Activated naive CD8-positive, alpha-beta T cell (primary cell): ENCODE measurements around the gene SCAI.
"Not testable (repeated sequence)": the region's sequence is repeated elsewhere in the genome, so short reads cannot be mapped to it uniquely, and the experiment has no call there.

ENCODE experiments used
- H3K27ac Mint-ChIP-seq: one replicate; pipeline ENCODE4 v1.8.0; 2021; ENCODE audit warnings: mixed read lengths
- H3K27me3 Mint-ChIP-seq: one replicate; pipeline ENCODE4 v1.8.0; 2021; ENCODE audit warnings: mixed read lengths
- H3K36me3 Mint-ChIP-seq: one replicate; pipeline ENCODE4 v1.8.0; 2021; ENCODE audit warnings: mixed read lengths
- H3K4me1 Mint-ChIP-seq: one replicate; pipeline ENCODE4 v1.8.0; 2021; ENCODE audit warnings: low read depth, mixed read lengths
- H3K4me3 Mint-ChIP-seq: one replicate; pipeline ENCODE4 v1.8.0; 2021; ENCODE audit warnings: mild to moderate bottlenecking, mixed read lengths
- H3K9me3 Mint-ChIP-seq: one replicate; pipeline ENCODE4 v1.8.0; 2021; ENCODE audit warnings: low read depth, mixed read lengths

The SCAI gene

GRCh38 chr9:124940894-124941678, 202.2 kb downstream of the SCAI start, which contains the start of gene GOLGA1:
Gene GOLGA1 (minus strand): TSS chr9:124941083. CDS start chr9:124938711, 2,372 bp downstream.
- H3K4me1 Mint-ChIP-seq, result peaks cover 26% of the 10 kb centered on the region
- peak within 1 kb of the TSS; percentile 97 for H3K27ac Mint-ChIP-seq
- H3K27me3 Mint-ChIP-seq, result no peaks in the 10 kb centered on the region

DNA sequence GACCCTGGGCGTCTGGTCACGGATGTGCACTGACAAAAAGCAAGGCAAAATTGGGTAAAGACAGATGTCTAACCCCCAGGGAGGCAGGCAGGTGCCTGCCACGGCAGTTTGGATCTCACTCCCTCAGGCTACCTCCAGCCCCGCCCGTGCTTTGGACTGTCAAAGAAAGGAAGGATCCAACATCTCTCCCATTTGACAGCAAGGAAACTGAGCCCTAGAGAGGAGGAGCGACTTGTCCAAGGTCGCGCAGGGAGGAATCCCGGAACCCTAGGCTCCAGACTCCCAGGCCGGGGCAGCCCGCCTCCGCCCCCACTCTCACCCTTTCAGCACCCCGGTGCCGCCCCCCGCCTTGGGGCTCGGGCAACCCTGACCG, 202.8 kb downstream of the SCAI start:
- Mint-ChIP-seq H3K27ac (peak overlapping the region; percentile 75), H3K4me1 (peaks cover 26% of the 10 kb centered on the region), H3K27me3 (no peaks in the 10 kb centered on the region), H3K9me3 (no peaks in the 10 kb centered on the region), H3K4me3 (peak overlapping the region; percentile 95), H3K36me3 (peaks cover 10% of the 10 kb centered on the region)

More at GRCh38 chr9:124940894-124941678, 202.2 kb downstream of the SCAI start, which contains the start of gene GOLGA1:
- no peaks in the 10 kb centered on the region for H3K9me3 Mint-ChIP-seq
- H3K36me3 Mint-ChIP-seq, result peaks cover 9% of the 10 kb centered on the region
- peak within 1 kb of the TSS; percentile 95 for H3K4me3 Mint-ChIP-seq

DNA sequence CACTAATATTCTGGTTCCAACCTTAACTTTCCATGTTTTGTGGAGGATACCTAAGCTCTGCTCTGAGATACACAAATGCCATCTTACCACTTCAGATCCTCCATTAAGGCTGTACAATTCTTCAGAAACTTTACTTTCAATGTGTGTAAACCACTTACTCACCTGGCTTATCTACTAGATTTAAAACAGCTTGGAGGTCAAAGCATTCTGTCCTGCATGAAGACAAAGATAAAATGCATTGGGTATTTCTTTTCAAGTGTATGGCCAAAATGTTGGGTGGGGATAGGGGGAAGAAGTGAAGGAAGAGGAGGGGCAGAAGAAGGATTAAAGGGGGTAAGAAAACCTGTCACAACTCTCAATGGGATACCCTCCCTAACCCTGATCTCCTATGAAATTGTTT, 203.4 kb downstream of the SCAI start:
- Mint-ChIP-seq H3K27me3 (no peaks in the 10 kb centered on the region), H3K4me3 (peak overlapping the region; percentile 95), H3K9me3 (no peaks in the 10 kb centered on the region), H3K27ac (peak overlapping the region; percentile 75), H3K36me3 (peaks cover 10% of the 10 kb centered on the region), H3K4me1 (peaks cover 26% of the 10 kb centered on the region)

- Mint-ChIP-seq H3K36me3 (peaks cover 18% of the 10 kb centered on the region), H3K27ac (no peak overlapping the region), H3K4me3 (no peak overlapping the region), H3K27me3 (no peaks in the 10 kb centered on the region), H3K9me3 (no peaks in the 10 kb centered on the region), H3K4me1 (peaks cover 14% of the 10 kb centered on the region)
These were observed 209.0 kb downstream of the SCAI start for GRCh38 chr9:124934290-124934689.

DNA sequence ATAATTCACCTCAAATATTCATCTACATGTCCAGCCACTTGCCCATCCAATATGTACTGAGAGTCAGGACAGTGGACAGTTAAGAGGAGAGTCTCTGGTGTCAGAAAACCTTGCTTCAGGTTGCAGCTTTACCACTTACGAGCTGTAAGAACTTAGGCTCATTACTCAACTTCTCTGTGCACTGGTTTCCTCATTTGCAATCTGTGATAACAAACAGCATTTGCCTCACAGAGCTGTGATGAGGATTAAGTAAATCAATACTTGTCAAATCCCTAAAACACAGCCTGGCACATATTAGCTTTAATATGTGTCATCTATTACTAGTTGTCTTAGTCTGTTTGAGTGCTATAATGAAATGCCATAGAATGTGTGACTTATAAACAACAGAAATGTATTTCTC, 211.0 kb downstream of the SCAI start:
- Mint-ChIP-seq H3K27ac (no peak overlapping the region), H3K9me3 (no peaks in the 10 kb centered on the region), H3K4me3 (no peak overlapping the region), H3K4me1 (peaks cover 3% of the 10 kb centered on the region), H3K36me3 (peaks cover 20% of the 10 kb centered on the region), H3K27me3 (no peaks in the 10 kb centered on the region)

DNA sequence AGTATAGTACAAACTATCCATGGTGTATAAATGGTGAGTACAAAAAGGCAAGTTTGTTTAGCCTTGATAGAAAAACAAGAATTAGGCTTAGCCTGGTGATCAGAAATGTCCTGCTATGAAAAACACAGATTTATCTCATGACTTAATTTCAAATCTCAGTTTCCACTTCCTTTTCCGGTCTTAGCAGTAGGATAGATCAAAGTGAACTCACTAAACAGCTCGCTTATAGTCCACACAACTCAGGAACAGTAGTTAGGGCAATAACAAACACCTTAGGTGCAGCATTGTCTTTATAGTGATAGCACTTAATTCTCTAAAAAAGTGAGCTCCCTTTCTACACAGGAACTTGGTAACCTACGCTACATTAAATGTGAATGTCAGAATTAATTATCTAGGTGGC, 213.9 kb downstream of the SCAI start:
- H3K27ac Mint-ChIP-seq, result no peak overlapping the region
- H3K27me3 Mint-ChIP-seq, result no peaks in the 10 kb centered on the region
- H3K9me3 Mint-ChIP-seq, result no peaks in the 10 kb centered on the region
- peaks cover 24% of the 10 kb centered on the region for H3K36me3 Mint-ChIP-seq
- H3K4me1 Mint-ChIP-seq, result peaks cover 3% of the 10 kb centered on the region
- no peak overlapping the region for H3K4me3 Mint-ChIP-seq

DNA sequence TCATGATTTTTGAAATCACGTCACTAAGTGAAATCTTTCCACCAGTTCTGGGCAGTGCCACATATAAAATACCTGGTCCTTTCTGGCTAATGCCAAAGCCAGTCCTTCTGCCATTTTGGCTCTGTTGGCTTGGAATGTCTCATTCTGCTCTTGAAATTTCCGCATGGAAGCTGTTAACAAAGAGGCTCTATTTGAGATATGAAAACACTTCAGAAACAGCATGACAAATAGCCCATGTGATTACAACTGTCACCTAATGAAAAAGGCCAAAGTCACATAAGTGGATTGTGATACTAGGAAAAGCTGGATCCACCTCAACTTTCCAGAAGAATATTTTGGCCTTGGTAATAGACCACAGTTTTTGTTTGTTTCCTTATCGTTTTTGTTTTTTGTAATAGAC, 215.2 kb downstream of the SCAI start:
- Mint-ChIP-seq H3K9me3 (no peaks in the 10 kb centered on the region), H3K27ac (no peak overlapping the region), H3K4me3 (no peak overlapping the region), H3K36me3 (peaks cover 18% of the 10 kb centered on the region), H3K4me1 (peaks cover 3% of the 10 kb centered on the region), H3K27me3 (no peaks in the 10 kb centered on the region)

DNA sequence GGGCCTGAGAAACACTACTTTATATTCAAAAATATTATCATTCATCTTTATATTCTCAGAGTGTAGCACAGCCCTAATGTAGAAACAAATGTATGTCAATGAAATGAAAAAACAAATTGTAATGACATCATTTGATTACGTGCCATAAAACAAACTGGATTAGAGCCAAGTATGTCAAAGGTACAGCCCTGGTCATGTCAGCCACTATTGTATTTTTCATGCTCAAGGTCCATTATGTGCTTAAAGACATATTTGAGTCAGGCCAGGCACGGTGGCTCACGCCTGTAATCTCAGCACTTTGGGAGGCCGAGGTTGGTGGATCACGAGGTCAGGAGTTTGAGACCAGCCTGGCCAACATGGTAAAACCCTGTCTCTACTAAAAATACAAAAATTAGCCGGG, 222.9 kb downstream of the SCAI start:
- H3K4me1 Mint-ChIP-seq, H3K27ac Mint-ChIP-seq, H3K9me3 Mint-ChIP-seq, H3K36me3 Mint-ChIP-seq, H3K27me3 Mint-ChIP-seq, H3K4me3 Mint-ChIP-seq: not testable (repeated sequence)

GRCh38 chr9:124914753-124915405, 228.4 kb downstream of the SCAI start:
- H3K27ac Mint-ChIP-seq, result no peak overlapping the region
- no peak overlapping the region for H3K4me3 Mint-ChIP-seq
- peaks cover 34% of the 10 kb centered on the region for H3K36me3 Mint-ChIP-seq
- H3K9me3 Mint-ChIP-seq, result no peaks in the 10 kb centered on the region
- H3K4me1 Mint-ChIP-seq, result no peaks in the 10 kb centered on the region
- H3K27me3 Mint-ChIP-seq, result no peaks in the 10 kb centered on the region

GRCh38 chr9:124913378-124913777, 229.9 kb downstream of the SCAI start:
- Mint-ChIP-seq H3K27me3 (no peaks in the 10 kb centered on the region), H3K4me3 (no peak overlapping the region), H3K27ac (no peak overlapping the region), H3K36me3 (peaks cover 35% of the 10 kb centered on the region), H3K9me3 (no peaks in the 10 kb centered on the region), H3K4me1 (no peaks in the 10 kb centered on the region)

DNA sequence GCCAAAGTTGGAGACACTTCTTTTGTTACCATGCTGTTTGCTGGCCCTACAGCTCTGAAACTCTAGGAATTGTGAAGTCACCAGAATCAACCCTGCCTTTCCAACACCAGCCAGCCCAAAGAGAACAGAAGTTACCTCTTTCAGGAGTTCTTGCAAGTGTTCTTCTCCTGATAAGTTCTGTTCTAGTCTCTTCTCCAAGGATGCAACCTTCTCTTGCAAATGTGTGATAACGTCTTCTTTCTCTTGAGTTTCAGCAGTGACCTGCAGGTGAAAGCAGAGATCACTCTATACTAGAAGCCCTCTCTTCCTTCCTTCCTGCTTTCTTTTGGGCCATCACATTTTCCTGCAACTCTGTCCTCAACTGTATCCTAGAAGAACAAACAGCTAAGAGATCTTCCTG, 231.6 kb downstream of the SCAI start:
- Mint-ChIP-seq H3K27ac (peak overlapping the region; percentile 34), H3K4me1 (no peaks in the 10 kb centered on the region), H3K4me3 (no peak overlapping the region), H3K27me3 (no peaks in the 10 kb centered on the region), H3K36me3 (peaks cover 44% of the 10 kb centered on the region), H3K9me3 (no peaks in the 10 kb centered on the region)

DNA sequence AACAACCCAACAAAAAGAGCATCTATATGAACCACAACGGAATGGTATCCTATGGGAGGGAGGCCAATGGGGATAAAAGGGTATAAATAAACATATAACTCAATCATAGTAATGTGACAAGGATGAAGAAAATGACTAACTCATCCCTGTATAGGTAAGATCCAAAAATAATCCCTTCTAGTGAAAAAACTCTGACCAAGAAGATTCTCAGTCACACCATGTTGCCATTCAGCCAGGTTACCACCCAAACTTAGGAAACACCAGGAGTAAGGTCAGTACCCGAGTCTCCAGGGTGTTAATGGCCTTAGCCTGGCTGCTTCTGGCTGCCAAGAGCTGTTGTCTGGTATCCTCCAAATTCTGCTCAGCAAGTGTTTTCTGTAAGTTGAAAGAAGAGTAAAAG, 235.2 kb downstream of the SCAI start:
- H3K36me3 Mint-ChIP-seq, result peaks cover 38% of the 10 kb centered on the region
- no peaks in the 10 kb centered on the region for H3K9me3 Mint-ChIP-seq
- H3K4me1 Mint-ChIP-seq, result no peaks in the 10 kb centered on the region
- no peak overlapping the region for H3K27ac Mint-ChIP-seq
- H3K4me3 Mint-ChIP-seq, result no peak overlapping the region
- H3K27me3 Mint-ChIP-seq, result peaks cover 2% of the 10 kb centered on the region

- Mint-ChIP-seq H3K27me3 (peaks cover 4% of the 10 kb centered on the region), H3K4me3 (no peak overlapping the region), H3K9me3 (no peaks in the 10 kb centered on the region), H3K27ac (no peak overlapping the region), H3K4me1 (no peaks in the 10 kb centered on the region), H3K36me3 (peaks cover 38% of the 10 kb centered on the region)
These were observed 236.4 kb downstream of the SCAI start for GRCh38 chr9:124906966-124907365.

GRCh38 chr9:124899845-124900244, 243.5 kb downstream of the SCAI start:
- H3K27me3 Mint-ChIP-seq, result peaks cover 4% of the 10 kb centered on the region
- peaks cover 6% of the 10 kb centered on the region for H3K4me1 Mint-ChIP-seq
- H3K36me3 Mint-ChIP-seq, result peaks cover 23% of the 10 kb centered on the region
- no peak overlapping the region for H3K4me3 Mint-ChIP-seq
- H3K27ac Mint-ChIP-seq, result no peak overlapping the region
- no peaks in the 10 kb centered on the region for H3K9me3 Mint-ChIP-seq

GRCh38 chr9:124897570-124898460, 245.5 kb downstream of the SCAI start:
- H3K36me3 Mint-ChIP-seq, result peaks cover 22% of the 10 kb centered on the region
- peaks cover 10% of the 10 kb centered on the region for H3K4me1 Mint-ChIP-seq
- no peak overlapping the region for H3K4me3 Mint-ChIP-seq
- no peak overlapping the region for H3K27ac Mint-ChIP-seq
- no peaks in the 10 kb centered on the region for H3K9me3 Mint-ChIP-seq
- no peaks in the 10 kb centered on the region for H3K27me3 Mint-ChIP-seq
